DOHH2 (cell line): ENCODE data around the gene CLMN.

ENCODE experiments used
- EZH2phosphoT487 ChIP-seq: fragments of 200-600 bp; sonication (generic); IDR thresholded peaks from 2 replicates; pipeline ENCODE4 v1.6.1; 2017; ENCODE audit warnings: borderline replicate concordance, mild to moderate bottlenecking, antibody characterized with exemption, low read length, moderate library complexity, mixed read lengths
- TF ChIP-seq, protein P1 (sequence below): fragments of 200-600 bp; sonication (generic); IDR thresholded peaks from one replicate; pipeline ENCODE4 v1.5.1; 2014; ENCODE audit warnings: antibody characterized with exemption, mild to moderate bottlenecking, low read depth, low read length; ENCODE audit not compliant: poor library complexity, severe bottlenecking

DNA sequence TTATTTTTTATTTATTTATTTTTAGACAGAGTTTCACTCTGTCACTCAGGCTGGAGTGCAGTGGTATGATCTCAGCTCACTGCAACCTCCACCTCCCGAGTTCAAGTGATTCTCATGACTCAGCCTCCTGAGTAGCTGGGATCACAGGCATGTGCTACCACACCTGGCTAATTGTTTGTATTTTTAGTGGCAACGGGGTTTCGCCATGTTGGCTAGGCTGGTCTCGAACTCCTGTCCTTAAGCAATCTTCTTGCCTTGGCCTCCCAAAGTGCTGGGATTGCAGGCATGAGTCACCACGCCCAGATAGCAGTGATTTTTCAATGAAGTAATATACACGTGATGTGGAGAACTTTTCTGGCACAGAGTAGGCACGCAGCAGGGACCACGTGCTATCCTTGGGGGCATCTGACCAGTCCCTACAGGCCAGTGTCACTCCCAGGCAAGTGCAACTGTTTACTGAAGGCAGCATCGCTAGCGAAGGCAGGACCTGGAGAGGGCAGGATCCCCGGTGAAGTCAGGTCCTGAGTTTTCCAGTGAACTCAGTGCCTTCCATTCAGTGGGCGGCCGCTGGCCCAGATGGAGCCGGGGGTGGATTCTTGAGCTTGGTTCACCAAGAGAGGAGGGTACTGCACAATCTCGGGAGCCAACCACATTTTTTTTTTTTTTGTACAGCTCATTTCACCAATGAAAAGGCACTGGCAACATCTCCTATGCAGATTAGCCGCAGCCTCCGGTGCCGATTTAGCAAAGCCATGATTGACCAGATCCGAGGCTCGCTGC is 11.1 kb upstream of the CLMN start:
- TF ChIP-seq, protein P1, sequence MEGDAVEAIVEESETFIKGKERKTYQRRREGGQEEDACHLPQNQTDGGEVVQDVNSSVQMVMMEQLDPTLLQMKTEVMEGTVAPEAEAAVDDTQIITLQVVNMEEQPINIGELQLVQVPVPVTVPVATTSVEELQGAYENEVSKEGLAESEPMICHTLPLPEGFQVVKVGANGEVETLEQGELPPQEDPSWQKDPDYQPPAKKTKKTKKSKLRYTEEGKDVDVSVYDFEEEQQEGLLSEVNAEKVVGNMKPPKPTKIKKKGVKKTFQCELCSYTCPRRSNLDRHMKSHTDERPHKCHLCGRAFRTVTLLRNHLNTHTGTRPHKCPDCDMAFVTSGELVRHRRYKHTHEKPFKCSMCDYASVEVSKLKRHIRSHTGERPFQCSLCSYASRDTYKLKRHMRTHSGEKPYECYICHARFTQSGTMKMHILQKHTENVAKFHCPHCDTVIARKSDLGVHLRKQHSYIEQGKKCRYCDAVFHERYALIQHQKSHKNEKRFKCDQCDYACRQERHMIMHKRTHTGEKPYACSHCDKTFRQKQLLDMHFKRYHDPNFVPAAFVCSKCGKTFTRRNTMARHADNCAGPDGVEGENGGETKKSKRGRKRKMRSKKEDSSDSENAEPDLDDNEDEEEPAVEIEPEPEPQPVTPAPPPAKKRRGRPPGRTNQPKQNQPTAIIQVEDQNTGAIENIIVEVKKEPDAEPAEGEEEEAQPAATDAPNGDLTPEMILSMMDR: no peak
- no peak for TF ChIP-seq EZH2phosphoT487
